Loucy (cell line): ENCODE results near the gene PTPRS.

ENCODE experiments used
- H2AFZ ChIP-seq: fragments of 200-600 bp; sonication (generic); 2 replicates; pipeline ENCODE4 v1.6.0; 2016; ENCODE audit warnings: antibody characterized with exemption, mild to moderate bottlenecking, low read length, moderate library complexity
- H3F3A ChIP-seq: fragments of 200-600 bp; 2 replicates; pipeline ENCODE4 v1.6.0; 2016; ENCODE audit warnings: antibody characterized with exemption, low read depth, mild to moderate bottlenecking
- H3K27me3 ChIP-seq: fragments of 200-600 bp; sonication (generic); 2 replicates; pipeline ENCODE4 v1.6.1; 2014; ENCODE audit warnings: low read length, mild to moderate bottlenecking; ENCODE audit not compliant: insufficient read depth, poor library complexity, severe bottlenecking
- H3K36me3 ChIP-seq: fragments of 200-600 bp; sonication (generic); 2 replicates; pipeline ENCODE4 v1.6.1; 2016; ENCODE audit warnings: low read length; ENCODE audit not compliant: insufficient read depth
- H3K4me1 ChIP-seq: fragments of 200-600 bp; sonication (generic); 2 replicates; pipeline ENCODE4 v1.5.1; 2014; ENCODE audit warnings: low read length, mild to moderate bottlenecking; ENCODE audit not compliant: insufficient read depth, poor library complexity, severe bottlenecking
- H3K4me2 ChIP-seq: fragments of 200-600 bp; sonication (generic); 2 replicates; pipeline ENCODE4 v1.6.0; 2014; ENCODE audit warnings: antibody characterized with exemption, low read length, low read depth, mild to moderate bottlenecking; ENCODE audit not compliant: poor library complexity, severe bottlenecking
- H3K4me3 ChIP-seq: fragments of 200-600 bp; sonication (generic); 2 replicates; pipeline ENCODE4 v1.5.1; 2014; ENCODE audit warnings: low read length, mild to moderate bottlenecking, mixed read lengths; ENCODE audit not compliant: poor library complexity, severe bottlenecking
- H3K79me2 ChIP-seq: fragments of 200-600 bp; sonication (generic); 2 replicates; pipeline ENCODE4 v1.6.1; 2014; ENCODE audit warnings: low read length; ENCODE audit not compliant: insufficient read depth
- H3K9ac ChIP-seq: fragments of 200-600 bp; sonication (generic); 2 replicates; pipeline ENCODE4 v1.6.0; 2014; ENCODE audit warnings: mild to moderate bottlenecking, low read depth, low read length, moderate library complexity; ENCODE audit not compliant: poor library complexity, severe bottlenecking
- H3K9me2 ChIP-seq: fragments of 200-600 bp; sonication (generic); replicated peaks from 2 replicates; pipeline ENCODE4 v1.6.1; 2016; ENCODE audit warnings: low read depth, low read length, mixed read lengths
- H3K9me3 ChIP-seq: fragments of 200-600 bp; sonication (generic); 2 replicates; pipeline ENCODE4 v1.6.1; 2014; ENCODE audit warnings: mild to moderate bottlenecking, antibody characterized with exemption, low read length, low read depth; ENCODE audit not compliant: insufficient read depth
- H4K20me1 ChIP-seq: fragments of 200-600 bp; sonication (generic); 2 replicates; pipeline ENCODE4 v1.6.0; 2014; ENCODE audit warnings: antibody characterized with exemption, low read length, mild to moderate bottlenecking; ENCODE audit not compliant: insufficient read depth, poor library complexity, severe bottlenecking
- EZH2phosphoT487 ChIP-seq: fragments of 200-600 bp; IDR thresholded peaks from 2 replicates; pipeline ENCODE4 v1.6.1; 2018; ENCODE audit warnings: antibody characterized with exemption, mild to moderate bottlenecking, moderate library complexity, borderline replicate concordance
- TF ChIP-seq, protein P1 (sequence below): fragments of 200-600 bp; sonication (generic); conservative IDR thresholded peaks from 2 replicates; pipeline ENCODE4 v1.5.1; 2014; ENCODE audit warnings: mild to moderate bottlenecking, antibody characterized with exemption, low read length

PTPRS gene

DNA sequence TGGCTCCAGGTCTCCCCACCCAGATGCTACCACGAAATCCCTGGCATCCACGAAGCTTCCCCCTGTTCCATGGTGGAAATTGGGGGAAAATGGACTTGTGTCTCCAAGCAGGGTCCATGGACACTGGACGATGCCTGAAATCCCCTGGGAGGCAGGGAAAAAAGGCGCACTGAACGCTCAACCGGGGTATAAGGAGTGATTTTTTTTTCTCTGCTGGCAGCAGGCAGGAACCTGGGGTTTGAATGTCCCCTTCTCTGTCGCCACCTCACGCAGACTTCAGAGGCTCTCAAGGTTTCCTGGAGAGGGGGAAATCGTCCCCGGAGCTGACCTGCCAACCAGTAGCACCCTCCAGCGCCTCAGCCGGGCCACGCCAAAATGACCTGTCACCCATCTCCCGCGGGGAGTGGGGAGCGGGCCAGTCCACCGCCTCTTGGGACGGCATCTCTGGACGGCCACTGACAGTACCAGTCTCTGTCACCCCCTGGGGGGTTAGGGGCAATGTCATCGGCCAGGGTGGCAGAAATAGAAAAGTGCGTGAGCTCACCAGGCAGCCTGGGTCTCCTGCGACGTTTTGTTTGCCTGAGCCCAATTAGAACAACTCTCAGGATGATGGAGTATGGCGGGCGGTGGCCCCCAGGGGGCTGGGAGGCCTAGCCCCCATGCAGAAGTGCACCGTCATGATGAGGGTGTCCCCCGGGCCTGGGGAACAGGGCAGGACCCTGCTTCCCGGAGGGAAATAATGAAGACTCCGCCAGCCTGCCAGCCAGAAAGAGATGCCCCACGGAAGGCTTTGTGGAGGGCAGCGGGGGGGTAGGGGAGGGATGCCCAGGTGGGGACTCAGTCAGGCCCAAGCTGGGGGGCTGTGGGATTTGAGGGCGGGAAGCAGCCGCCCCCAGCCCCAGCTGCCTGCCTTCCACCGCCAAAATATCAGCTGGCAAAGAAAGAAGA is 2.6 kb downstream of the PTPRS start:
- Histone ChIP-seq H3K9me3 (no peaks in the 10 kb centered on the region), H2AFZ (no peak overlapping the region), H3F3A (no peaks in the 10 kb centered on the region), H3K9ac (no peak overlapping the region), H4K20me1 (no peaks in the 10 kb centered on the region), H3K4me2 (no peak overlapping the region), H3K4me3 (no peak overlapping the region), H3K27me3 (peaks cover 5% of the 10 kb centered on the region), H3K79me2 (no peaks in the 10 kb centered on the region), H3K9me2 (no peaks in the 10 kb centered on the region), H3K36me3 (no peaks in the 10 kb centered on the region), H3K4me1 (peaks cover 8% of the 10 kb centered on the region)
- TF ChIP-seq, protein P1, sequence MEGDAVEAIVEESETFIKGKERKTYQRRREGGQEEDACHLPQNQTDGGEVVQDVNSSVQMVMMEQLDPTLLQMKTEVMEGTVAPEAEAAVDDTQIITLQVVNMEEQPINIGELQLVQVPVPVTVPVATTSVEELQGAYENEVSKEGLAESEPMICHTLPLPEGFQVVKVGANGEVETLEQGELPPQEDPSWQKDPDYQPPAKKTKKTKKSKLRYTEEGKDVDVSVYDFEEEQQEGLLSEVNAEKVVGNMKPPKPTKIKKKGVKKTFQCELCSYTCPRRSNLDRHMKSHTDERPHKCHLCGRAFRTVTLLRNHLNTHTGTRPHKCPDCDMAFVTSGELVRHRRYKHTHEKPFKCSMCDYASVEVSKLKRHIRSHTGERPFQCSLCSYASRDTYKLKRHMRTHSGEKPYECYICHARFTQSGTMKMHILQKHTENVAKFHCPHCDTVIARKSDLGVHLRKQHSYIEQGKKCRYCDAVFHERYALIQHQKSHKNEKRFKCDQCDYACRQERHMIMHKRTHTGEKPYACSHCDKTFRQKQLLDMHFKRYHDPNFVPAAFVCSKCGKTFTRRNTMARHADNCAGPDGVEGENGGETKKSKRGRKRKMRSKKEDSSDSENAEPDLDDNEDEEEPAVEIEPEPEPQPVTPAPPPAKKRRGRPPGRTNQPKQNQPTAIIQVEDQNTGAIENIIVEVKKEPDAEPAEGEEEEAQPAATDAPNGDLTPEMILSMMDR, result no peak
- TF ChIP-seq EZH2phosphoT487, result no peak

DNA sequence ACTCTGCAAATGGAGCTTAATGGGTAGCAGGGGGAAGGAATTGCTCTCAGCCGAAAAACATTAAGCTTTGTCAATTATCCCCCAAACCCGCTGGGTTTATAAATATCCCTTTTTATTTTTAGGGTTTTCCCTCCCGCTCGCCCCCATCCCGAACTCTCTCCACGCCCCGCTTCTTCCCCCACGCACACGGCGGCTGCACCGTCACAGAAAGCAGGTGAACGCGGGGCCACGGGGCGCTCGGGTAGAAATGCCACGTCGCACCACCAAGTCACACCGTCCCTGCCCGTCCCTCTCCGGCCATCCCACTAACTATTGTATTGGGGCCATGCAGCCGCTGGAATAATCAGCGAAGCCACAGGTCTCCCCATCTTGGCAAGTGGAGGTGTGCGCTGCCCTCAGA is 3.5 kb downstream of the PTPRS start:
- Histone ChIP-seq H3K27me3 (peaks cover 5% of the 10 kb centered on the region), H3K9me3 (no peaks in the 10 kb centered on the region), H3K9me2 (no peaks in the 10 kb centered on the region), H4K20me1 (no peaks in the 10 kb centered on the region), H3K4me3 (no peak overlapping the region), H3K36me3 (no peaks in the 10 kb centered on the region), H3K9ac (no peak overlapping the region), H2AFZ (no peak overlapping the region), H3K79me2 (no peaks in the 10 kb centered on the region), H3K4me2 (no peak overlapping the region), H3K4me1 (peaks cover 8% of the 10 kb centered on the region), H3F3A (no peaks in the 10 kb centered on the region)
- no peak for TF ChIP-seq EZH2phosphoT487

DNA sequence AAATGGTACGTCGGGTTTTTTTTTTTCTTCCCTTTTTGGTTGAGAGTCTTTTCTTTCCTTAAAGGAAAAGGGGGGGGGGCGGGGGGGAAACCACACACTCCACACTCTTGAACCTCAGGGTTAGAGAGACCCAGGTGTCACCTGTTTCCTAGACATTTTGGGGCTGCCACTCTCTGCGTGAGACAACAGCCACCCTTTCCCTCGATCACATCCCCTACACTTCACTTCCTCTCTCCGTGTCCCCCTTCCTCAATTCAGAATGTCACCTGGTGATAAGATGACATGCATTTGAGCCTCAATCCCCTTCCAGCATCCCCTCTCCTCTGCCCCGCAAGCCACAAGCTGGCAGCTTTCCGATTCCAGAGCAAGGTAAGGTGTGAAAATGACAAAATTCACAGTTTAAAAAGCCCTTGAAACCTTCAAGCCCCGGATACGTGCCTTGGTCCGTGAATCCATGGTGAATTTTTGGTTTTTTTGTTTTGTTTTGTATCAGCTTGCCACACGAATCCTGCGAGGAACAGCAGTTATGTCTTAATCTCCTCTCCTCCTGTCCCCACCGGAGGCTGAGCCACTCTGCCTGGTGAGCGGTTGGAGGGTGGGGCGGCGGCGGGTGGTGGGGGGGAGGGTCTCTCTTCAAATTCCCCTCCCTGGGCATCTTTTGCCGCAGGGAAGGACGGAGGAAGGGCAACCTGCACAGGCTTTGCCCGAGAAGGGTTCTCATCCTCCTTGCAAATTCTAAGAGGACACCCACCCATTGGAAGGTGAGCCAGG is 4.2 kb downstream of the PTPRS start:
- H3K4me2 ChIP-seq, result peak overlapping the region; percentile 66
- H3F3A ChIP-seq, result no peaks in the 10 kb centered on the region
- peaks cover 5% of the 10 kb centered on the region for H3K27me3 ChIP-seq
- H3K4me3 ChIP-seq, result peak overlapping the region; percentile 46
- no peaks in the 10 kb centered on the region for H3K9me3 ChIP-seq
- no peaks in the 10 kb centered on the region for H4K20me1 ChIP-seq
- H2AFZ ChIP-seq, result 0 out of 2 replicates have a peak overlapping the region, but pooled peaks have one; percentile 26
- TF ChIP-seq, protein P1, result no peak
- TF ChIP-seq EZH2phosphoT487, result no peak
- H3K9ac ChIP-seq, result no peak overlapping the region
- no peaks in the 10 kb centered on the region for H3K79me2 ChIP-seq
- no peaks in the 10 kb centered on the region for H3K36me3 ChIP-seq
- peaks cover 8% of the 10 kb centered on the region for H3K4me1 ChIP-seq
- H3K9me2 ChIP-seq, result no peaks in the 10 kb centered on the region
